ENCODE results near the gene LMAN2L. TPM values are rescaled to one million over a fixed set of nuclear protein-coding genes. Genes with fewer than 3 reads are reported as not detected.

LMAN2L gene
- total and polyA plus RNA-seq, 4 donors: 6.4 to 15.1 (median 12.3) TPM

GRCh38 chr2:96762529-96763311 lies 22.9 kb upstream of the LMAN2L start:
- no peaks in the 10 kb centered on the region for H3K27me3 ChIP-seq (ENCODE audit: control insufficient read depth in 4 of 4, insufficient read depth in 4 of 4, low read length in 3 of 4)
- 62% methylated on average over 15 of the region's 15 CpGs for WGBS
- H3K9me3 ChIP-seq (ENCODE audit: control insufficient read depth in 4 of 4, low read length in 3 of 4): no peaks in the 10 kb centered on the region
- no peak for DNase-seq (ENCODE audit: low spot score)
- H3K4me1 ChIP-seq (ENCODE audit: control insufficient read depth in 4 of 4, insufficient read depth in 4 of 4, low read length in 3 of 4): peaks cover 18 to 54% (median 41%) of the 10 kb centered on the region in 4 donors
- TF ChIP-seq GABPA (IDR thresholded peaks at IDR 0.05 in 1 of 2, conservative IDR thresholded peaks at IDR 0.05 in 1 of 2) (no peak), RXRA (IDR thresholded peaks at IDR 0.05) (no peak), HNF4G (IDR thresholded peaks at IDR 0.05) (no peak), FOXA1 (IDR thresholded peaks at IDR 0.05) (no peak)
- no peak overlapping the region for H3K9ac ChIP-seq (ENCODE audit: low read depth in 1 of 2, low read length in 2 of 2)
- H3K36me3 ChIP-seq (ENCODE audit: control insufficient read depth in 4 of 4, insufficient read depth in 3 of 4, low read depth in 1 of 4, low read length in 3 of 4): no peaks in the 10 kb centered on the region
- no peak overlapping the region for H3K27ac ChIP-seq (ENCODE audit: low read depth in 1 of 2, low read length in 2 of 2)
- H3K4me3 ChIP-seq (ENCODE audit: low read depth in 1 of 3, low read length in 3 of 3): peak overlapping the region in 1 of 3 donors; percentile 3

GRCh38 chr2:96760986-96761832 lies 21.3 kb upstream of the LMAN2L start:
- H3K4me1 ChIP-seq (ENCODE audit: control insufficient read depth in 4 of 4, insufficient read depth in 4 of 4, low read length in 3 of 4): peaks cover 18 to 45% (median 37%) of the 10 kb centered on the region in 4 donors
- no peak for DNase-seq (ENCODE audit: low spot score)
- WGBS: 24% methylated on average over 59 of the region's 59 CpGs

More at GRCh38 chr2:96760986-96761832, 21.3 kb upstream of the LMAN2L start:
- Histone ChIP-seq H3K27me3 (ENCODE audit: control insufficient read depth in 4 of 4, insufficient read depth in 4 of 4, low read length in 3 of 4) (no peaks in the 10 kb centered on the region), H3K27ac (ENCODE audit: low read depth in 1 of 2, low read length in 2 of 2) (peak overlapping the region; percentile 56 to 74), H3K4me3 (ENCODE audit: low read depth in 1 of 3, low read length in 3 of 3) (peak overlapping the region; percentile 61 to 93 (median 88)), H3K36me3 (ENCODE audit: control insufficient read depth in 4 of 4, insufficient read depth in 3 of 4, low read depth in 1 of 4, low read length in 3 of 4) (no peaks in the 10 kb centered on the region), H3K9me3 (ENCODE audit: control insufficient read depth in 4 of 4, low read length in 3 of 4) (no peaks in the 10 kb centered on the region), H3K9ac (ENCODE audit: low read depth in 1 of 2, low read length in 2 of 2) (peak overlapping the region; percentile 82 to 86)
- TF ChIP-seq, protein P1, sequence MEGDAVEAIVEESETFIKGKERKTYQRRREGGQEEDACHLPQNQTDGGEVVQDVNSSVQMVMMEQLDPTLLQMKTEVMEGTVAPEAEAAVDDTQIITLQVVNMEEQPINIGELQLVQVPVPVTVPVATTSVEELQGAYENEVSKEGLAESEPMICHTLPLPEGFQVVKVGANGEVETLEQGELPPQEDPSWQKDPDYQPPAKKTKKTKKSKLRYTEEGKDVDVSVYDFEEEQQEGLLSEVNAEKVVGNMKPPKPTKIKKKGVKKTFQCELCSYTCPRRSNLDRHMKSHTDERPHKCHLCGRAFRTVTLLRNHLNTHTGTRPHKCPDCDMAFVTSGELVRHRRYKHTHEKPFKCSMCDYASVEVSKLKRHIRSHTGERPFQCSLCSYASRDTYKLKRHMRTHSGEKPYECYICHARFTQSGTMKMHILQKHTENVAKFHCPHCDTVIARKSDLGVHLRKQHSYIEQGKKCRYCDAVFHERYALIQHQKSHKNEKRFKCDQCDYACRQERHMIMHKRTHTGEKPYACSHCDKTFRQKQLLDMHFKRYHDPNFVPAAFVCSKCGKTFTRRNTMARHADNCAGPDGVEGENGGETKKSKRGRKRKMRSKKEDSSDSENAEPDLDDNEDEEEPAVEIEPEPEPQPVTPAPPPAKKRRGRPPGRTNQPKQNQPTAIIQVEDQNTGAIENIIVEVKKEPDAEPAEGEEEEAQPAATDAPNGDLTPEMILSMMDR (IDR thresholded peaks at IDR 0.05; ENCODE audit: low read depth, low read length, missing input control): peak; percentile 52
- TF ChIP-seq, protein P2, sequence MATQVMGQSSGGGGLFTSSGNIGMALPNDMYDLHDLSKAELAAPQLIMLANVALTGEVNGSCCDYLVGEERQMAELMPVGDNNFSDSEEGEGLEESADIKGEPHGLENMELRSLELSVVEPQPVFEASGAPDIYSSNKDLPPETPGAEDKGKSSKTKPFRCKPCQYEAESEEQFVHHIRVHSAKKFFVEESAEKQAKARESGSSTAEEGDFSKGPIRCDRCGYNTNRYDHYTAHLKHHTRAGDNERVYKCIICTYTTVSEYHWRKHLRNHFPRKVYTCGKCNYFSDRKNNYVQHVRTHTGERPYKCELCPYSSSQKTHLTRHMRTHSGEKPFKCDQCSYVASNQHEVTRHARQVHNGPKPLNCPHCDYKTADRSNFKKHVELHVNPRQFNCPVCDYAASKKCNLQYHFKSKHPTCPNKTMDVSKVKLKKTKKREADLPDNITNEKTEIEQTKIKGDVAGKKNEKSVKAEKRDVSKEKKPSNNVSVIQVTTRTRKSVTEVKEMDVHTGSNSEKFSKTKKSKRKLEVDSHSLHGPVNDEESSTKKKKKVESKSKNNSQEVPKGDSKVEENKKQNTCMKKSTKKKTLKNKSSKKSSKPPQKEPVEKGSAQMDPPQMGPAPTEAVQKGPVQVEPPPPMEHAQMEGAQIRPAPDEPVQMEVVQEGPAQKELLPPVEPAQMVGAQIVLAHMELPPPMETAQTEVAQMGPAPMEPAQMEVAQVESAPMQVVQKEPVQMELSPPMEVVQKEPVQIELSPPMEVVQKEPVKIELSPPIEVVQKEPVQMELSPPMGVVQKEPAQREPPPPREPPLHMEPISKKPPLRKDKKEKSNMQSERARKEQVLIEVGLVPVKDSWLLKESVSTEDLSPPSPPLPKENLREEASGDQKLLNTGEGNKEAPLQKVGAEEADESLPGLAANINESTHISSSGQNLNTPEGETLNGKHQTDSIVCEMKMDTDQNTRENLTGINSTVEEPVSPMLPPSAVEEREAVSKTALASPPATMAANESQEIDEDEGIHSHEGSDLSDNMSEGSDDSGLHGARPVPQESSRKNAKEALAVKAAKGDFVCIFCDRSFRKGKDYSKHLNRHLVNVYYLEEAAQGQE (IDR thresholded peaks at IDR 0.05): no peak
